ENCODE measurements around the gene PTPRH.

The PTPRH gene

GRCh38 chr19:55244004-55244680 lies 34.8 kb upstream of the PTPRH start:
- DNase-seq (ENCODE audit: low read depth), result no peak

GRCh38 chr19:55242517-55242916 lies 33.2 kb upstream of the PTPRH start:
- DNase-seq (ENCODE audit: low read depth), result no peak

- no peak for DNase-seq (ENCODE audit: low read depth)
Measured at GRCh38 chr19:55241935-55242464, 32.7 kb upstream of the PTPRH start.

GRCh38 chr19:55241143-55241934 lies 32.0 kb upstream of the PTPRH start:
- DNase-seq (ENCODE audit: low read depth), result no peak

GRCh38 chr19:55240713-55241020 lies 31.4 kb upstream of the PTPRH start:
- no peak for DNase-seq (ENCODE audit: low read depth)

DNA sequence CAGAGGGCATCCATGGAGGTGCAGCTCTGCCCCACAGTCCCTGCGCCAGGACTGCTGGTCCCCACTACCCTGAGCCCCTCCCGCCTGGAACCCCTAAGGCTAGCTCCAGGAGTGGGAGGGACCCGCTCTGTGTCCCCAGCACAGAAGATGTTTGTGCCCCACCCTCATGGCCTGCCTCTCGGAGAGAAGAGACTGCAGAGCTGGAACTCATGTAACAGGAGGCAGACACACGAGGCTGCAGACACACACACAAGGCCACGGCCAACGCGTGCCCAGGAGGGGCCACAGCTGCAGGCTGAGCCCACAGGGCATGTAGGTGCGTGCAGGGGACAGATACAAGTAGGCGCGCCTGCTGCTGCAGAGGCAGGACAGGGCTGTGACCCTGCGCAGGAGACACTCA lies 29.7 kb upstream of the PTPRH start:
- no peak for DNase-seq (ENCODE audit: low read depth)

GRCh38 chr19:55238030-55238429 lies 28.7 kb upstream of the PTPRH start:
- no peak for DNase-seq (ENCODE audit: low read depth)

- DNase-seq (ENCODE audit: low read depth), result no peak
Measured at GRCh38 chr19:55232986-55233385, 23.7 kb upstream of the PTPRH start.

DNA sequence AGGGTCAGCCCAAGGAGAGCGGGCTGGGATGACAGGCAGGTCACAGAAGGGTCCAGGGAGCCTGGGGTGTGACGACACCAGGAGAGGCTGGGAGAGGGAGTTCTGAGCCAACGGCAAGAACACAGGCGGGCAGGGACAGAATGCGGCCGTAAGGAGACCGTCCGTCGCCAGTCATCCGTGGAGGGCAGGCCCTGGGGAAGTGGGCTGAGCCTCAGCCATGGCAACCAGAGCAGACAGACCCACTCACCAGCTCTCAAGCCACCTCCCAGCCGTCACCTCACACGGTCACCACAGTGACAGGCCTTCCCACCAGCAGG lies 22.9 kb upstream of the PTPRH start:
- DNase-seq (ENCODE audit: low read depth), result no peak

DNA sequence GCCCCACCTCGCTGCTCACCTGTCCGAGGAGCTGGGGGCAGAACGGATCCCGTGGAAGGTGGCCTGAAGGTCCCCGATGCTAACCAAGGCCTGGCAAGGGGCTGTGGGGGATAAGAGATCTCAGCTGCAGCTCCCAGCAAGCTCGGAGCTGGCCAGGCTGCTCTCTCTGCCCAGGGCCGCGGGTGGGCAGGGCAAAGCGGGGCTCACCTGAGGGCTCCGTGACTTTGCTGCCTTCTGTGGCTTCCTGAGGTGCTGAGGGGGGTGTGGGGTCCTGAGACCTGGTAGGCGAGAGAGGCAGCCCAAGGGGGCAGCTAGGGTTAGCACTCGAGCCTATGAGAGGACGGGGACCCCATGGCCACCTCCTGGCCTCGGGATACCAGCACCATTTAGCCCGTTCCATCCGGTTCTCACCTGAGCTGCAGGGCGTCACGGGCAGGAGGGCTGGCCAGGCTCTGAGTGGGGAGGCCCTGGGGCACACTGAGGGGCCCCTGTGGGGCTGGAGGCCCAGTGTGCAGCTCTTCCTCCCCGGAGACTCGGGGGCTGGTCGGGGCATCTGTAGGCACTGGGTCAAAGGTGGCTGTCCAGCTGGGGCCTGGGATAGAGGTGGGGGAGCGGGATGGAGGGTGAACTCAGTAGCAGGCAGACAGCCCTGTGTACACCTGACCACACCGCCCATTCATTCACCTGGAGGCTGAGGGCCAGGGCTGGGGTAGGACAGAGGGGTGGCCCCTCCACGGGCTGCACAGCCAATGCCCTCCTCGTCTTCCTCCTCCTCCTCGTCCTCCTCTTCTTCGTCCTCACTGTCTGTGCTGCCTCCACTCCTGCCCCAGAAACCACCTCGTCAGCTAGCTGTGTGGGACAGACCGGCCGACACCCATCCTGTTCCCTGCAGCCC lies 22.3 kb upstream of the PTPRH start:
- DNase-seq (ENCODE audit: low read depth), result no peak

DNA sequence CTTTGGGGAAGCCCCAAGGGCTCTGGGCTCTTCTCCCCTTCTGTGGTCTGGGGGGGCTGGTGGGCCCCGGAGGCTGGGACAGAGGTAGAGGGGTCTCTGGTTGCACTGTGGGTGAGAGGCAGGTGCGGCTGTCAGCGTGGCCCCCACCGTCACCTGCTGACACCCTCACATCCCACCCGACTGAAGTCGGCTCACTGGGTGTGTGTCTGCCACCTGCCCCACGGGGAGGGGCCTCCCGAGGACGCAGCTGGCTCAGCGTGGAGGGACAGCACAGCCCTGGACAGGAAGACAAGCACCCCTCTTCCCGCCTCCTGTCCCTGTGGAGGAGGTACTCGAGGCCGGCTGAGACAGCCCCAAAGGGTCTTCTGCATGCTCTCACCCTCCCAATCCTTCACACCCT lies 21.5 kb upstream of the PTPRH start:
- DNase-seq (ENCODE audit: low read depth), result no peak

GRCh38 chr19:55230329-55230728 lies 21.0 kb upstream of the PTPRH start:
- no peak for DNase-seq (ENCODE audit: low read depth)

- no peak for DNase-seq (ENCODE audit: low read depth)
Measured at GRCh38 chr19:55229789-55230182, 20.5 kb upstream of the PTPRH start.

GRCh38 chr19:55229145-55229788 lies 20.0 kb upstream of the PTPRH start:
- no peak for DNase-seq (ENCODE audit: low read depth)

- DNase-seq (ENCODE audit: low read depth), result no peak
Measured at GRCh38 chr19:55228403-55229031, 19.2 kb upstream of the PTPRH start, which contains the start of gene TMEM86B. TMEM86B (minus strand) TSS chr19:55228763; CDS start chr19:55228741, 22 bp downstream.

DNA sequence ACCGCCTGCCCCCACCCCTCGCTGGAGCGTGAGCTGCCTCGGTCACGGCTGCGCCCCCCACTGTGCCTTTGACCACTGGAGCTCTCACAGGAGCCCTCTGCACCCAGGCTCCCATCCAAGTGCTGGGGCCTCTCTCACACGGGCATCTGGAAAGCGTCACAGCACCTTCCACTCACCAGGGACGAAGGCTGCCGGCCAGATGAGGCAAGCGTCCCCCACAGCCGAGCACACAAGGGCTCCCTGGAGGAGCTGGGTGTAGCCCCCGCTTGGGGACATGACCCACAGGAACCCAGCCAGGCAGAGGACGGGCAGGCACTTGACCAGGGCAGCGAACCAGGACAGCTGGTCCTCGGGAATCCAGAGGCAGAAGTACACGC lies 18.7 kb upstream of the PTPRH start:
- DNase-seq (ENCODE audit: low read depth), result peak; percentile 59

DNA sequence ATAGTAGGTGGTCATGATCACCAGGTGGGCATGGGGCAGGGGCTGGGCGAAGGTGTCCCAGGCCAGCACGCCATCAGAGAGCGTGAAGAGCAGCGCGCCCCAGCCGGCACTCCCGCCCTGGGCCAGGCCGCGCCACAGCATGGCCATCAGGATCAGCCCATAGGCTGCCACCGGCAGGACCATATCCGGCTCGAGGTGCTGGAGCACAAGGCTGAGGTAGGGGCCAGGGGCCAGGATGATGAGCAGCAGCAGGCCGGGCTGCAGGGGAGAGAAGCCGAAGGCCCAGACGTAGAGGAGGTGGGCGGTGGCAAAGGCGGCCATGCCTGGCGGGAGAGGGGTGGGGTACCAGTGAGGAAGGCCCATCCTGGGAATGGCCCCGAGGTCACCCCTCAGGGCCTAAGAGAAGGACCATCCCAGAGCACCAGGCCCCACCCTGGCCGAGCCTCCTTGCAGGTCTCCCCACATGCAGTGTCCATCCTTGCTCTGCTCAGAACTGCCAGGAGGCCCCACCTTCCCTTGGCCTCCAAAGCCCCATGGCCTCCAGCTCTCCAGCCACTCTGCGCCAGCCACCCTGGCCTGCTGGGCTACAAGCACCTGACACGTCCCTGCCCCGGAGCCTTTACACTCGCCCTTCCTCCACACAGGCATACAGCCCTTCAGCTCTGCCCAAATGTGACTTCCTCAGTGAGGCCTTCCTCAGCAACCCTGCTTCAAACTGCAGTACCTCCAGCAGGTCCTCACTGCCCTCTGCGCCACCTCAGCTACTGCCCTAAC lies 18.1 kb upstream of the PTPRH start:
- DNase-seq (ENCODE audit: low read depth), result no peak

- DNase-seq (ENCODE audit: low read depth), result no peak
Measured at GRCh38 chr19:55226788-55227187, 17.5 kb upstream of the PTPRH start.

DNA sequence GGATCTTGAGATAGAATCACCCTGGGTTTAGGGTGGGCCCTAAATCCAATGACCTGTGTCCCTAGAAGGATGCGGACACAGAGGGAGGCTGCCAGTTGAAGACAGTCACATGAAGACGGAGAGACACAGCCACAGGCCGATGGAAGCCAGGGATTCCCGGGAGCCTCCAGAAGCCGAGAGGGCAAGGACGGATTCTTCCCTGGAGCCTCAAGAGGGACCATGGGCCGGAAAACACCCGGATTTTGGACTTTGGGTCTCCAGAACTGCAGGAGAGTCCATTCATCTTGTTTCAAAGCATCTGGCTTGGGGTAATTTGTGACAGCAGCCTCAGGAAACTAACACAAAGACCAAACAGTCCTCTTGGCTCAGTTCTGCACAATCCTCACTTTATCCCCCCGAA lies 17.0 kb upstream of the PTPRH start:
- no peak for DNase-seq (ENCODE audit: low read depth)

DNA sequence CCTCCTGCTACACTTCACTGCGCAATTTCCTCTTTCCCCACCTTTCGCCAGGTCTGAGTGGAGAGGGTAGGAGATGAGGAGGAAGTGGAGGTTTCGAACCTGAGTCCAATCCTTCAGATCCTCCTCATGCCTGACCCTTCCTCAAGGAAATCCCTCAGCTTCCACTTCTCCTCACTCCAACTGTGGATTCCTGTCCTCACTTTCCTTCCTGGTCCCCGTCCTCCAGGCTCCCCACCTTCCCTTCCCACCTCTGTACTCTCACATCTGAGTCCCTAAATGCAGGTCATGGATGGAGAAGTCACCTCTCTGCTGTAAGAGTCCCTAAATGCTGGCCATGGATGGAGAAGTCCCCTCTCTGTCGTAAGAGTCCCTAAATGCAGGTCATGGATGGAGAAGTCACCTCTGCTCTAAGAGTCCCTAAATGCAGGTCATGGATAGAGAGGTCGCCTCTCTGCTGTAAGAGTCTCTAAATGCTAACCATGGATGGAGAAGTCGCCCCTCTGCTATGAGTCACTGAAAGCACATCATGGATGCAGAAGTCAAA lies 16.2 kb upstream of the PTPRH start:
- no peak for DNase-seq (ENCODE audit: low read depth)
